Measurements from ENCODE around the gene PGLYRP4.

Gene PGLYRP4

DNA sequence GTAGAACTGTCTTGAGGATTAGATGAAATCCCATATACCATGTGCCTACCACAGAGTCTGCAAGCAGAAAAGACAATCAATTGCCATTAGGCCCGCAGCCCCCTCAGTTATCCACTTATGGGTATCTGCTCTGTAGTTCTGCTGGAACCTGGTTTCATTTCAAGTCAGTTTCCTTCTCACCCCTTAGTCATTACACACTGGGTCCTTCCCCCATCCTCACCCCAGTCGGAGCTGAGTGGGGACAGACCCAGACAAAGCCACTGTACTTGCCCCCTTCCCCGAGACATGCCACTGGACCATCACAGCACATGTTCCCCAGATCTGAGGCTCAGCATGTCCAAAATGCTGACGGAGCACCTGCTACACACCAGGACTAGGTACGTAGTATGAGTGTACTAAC, 57.1 kb downstream of the PGLYRP4 start:
- Histone ChIP-seq H3K27ac (ENCODE audit: low read length) (no peak overlapping the region), H3K9me3 (ENCODE audit: control insufficient read depth in 2 of 2, low read length in 2 of 2) (no peaks in the 10 kb centered on the region), H3K4me3 (ENCODE audit: low read length in 2 of 2) (no peak overlapping the region), H3K27me3 (ENCODE audit: control insufficient read depth in 1 of 2, insufficient read depth in 2 of 2, low read length in 2 of 2) (peaks cover 3 to 10% of the 10 kb centered on the region in 2 donors), H3K9ac (ENCODE audit: low read length in 2 of 2) (no peak overlapping the region), H3K4me1 (ENCODE audit: control insufficient read depth, insufficient read depth, low read length) (no peaks in the 10 kb centered on the region), H3K36me3 (ENCODE audit: control insufficient read depth in 2 of 2, insufficient read depth in 2 of 2, low read length in 2 of 2) (no peaks in the 10 kb centered on the region)

DNA sequence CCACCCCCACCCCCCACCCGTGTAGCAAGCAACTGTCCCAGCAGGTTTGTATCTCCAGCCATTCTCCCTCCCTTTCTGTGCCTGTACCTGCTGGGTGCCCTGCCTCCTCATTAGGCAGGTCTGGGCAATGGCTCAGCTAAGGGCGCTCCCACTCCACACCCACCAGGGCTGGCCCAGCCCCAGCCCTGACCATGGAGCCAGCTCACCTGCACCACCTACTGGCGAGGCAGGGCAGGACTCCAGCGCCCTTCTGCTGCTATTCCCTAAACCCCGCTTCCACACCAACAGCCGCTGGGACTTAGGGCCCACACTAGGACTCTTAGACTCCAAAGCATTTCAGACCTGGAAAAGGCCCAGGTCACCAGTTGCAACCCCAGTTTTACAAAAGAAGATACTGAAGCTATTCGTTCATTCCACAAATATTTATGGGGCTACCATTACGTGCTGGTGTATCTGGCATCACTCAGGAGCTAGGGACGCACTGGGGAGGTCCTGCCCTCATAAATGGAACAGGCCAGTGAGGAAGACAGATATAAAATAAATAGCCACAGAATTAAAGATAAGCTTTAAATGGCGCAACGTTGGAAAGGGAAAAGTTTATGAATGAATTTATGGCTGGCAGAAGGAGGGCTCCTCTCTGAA, 59.9 kb downstream of the PGLYRP4 start:
- Histone ChIP-seq H3K36me3 (ENCODE audit: control insufficient read depth in 2 of 2, insufficient read depth in 2 of 2, low read length in 2 of 2) (no peaks in the 10 kb centered on the region), H3K27ac (ENCODE audit: low read length) (no peak overlapping the region)

More for the DNA sequence above, 59.9 kb downstream of the PGLYRP4 start:
- Histone ChIP-seq H3K4me1 (ENCODE audit: control insufficient read depth, insufficient read depth, low read length) (no peaks in the 10 kb centered on the region), H3K27me3 (ENCODE audit: control insufficient read depth in 1 of 2, insufficient read depth in 2 of 2, low read length in 2 of 2) (peaks cover 3 to 8% of the 10 kb centered on the region in 2 donors), H3K9me3 (ENCODE audit: control insufficient read depth in 2 of 2, low read length in 2 of 2) (no peaks in the 10 kb centered on the region), H3K4me3 (ENCODE audit: low read length in 2 of 2) (no peak overlapping the region), H3K9ac (ENCODE audit: low read length in 2 of 2) (no peak overlapping the region)
